Fibroblast of skin of abdomen (primary cell): ENCODE results near the gene TIMP2.

ENCODE experiments used
- DNase-seq: peaks from one replicate; pipeline ENCODE4 v3.0.0-alpha.2; 2013

TIMP2 gene

DNA sequence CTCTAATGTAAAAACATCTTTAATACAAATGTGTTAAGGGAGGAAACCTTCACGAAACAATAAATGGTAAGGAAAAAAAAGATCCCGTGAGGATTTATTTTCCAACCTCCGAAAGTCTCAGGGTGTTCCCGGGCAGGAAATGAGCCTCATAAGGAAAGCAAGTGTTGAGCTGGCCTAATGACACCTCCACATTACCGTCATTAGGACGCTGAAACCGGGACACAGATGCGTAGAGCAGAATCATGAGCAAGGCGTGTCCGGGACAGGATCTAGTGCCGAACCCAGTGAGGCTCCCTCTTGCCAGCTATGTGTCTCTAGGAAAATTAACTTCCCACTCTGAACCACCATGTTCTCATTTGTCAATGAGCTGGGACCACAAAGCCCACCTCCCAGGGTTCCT lies 120.4 kb downstream of the TIMP2 start:
- DNase-seq, result no peak

DNA sequence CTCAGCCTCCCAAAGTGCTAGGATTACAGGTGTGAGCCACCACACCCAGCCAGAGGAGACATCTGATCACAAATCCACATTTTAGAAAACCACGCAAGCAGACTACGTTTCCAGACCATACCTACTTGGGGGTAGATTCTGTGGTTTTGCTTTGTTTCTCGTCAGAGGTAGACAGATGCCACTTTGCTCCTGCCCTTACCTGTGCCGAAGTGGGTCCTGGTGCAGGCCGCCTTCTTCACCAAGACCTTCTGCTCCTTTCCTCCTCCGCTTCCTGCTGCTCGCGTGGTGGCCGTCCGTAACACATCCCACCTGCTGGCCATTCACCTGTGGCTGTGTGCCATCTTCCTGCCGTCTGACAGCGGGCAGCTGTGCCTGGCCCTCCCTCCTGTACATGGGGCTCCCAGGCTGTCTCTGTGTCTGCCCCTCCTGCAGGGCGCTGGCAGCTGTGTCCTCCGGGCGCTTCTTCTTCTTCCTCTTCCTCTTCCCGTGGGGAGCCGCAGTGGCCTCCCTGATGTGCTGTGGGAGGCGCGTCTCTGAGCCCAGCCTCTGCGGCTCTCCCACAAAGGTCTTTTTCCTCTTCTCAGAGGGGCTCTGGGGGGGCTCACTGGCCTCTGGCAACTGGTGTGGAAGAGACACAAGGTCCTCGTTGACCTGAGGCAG lies 121.9 kb downstream of the TIMP2 start:
- DNase-seq, result no peak
